A549 (cell line): ENCODE results near the gene SOX10.

ENCODE experiments used
- CBX2 ChIP-seq: fragments of 200-600 bp; sonication (generic); IDR thresholded peaks from 2 replicates; pipeline ENCODE4 v1.6.1; 2016; ENCODE audit warnings: low read depth, mild to moderate bottlenecking, borderline replicate concordance
- EHMT2 ChIP-seq: fragments of 200-600 bp; sonication (generic); IDR thresholded peaks from 2 replicates; pipeline ENCODE4 v1.6.1; 2016; ENCODE audit warnings: antibody characterized with exemption, low read depth, mild to moderate bottlenecking, moderate library complexity
- EP300 ChIP-seq, 2 experiments: fragments of >200 bp; sonication (Bioruptor Twin); formaldehyde crosslinking; IDR thresholded peaks; 2 replicates in 1 of 2; 3 replicates in 1 of 2; pipeline ENCODE4 v1.6.1; 2016 to 2017
- FOXS1 ChIP-seq: fragments of 250-450 bp; sonication (Bioruptor Pico); IDR thresholded peaks from 2 replicates; pipeline ENCODE4 v1.5.0; 2020; ENCODE audit warnings: mild to moderate bottlenecking, moderate library complexity
- HEYL ChIP-seq: fragments of 250-450 bp; sonication (Bioruptor Pico); IDR thresholded peaks from 2 replicates; pipeline ENCODE4 v1.8.0; 2021; ENCODE audit warnings: mild to moderate bottlenecking, moderate library complexity
- HMGXB4 ChIP-seq: fragments of 250-450 bp; sonication (Bioruptor Pico); IDR thresholded peaks from 2 replicates; pipeline ENCODE4 v1.5.0; 2021; ENCODE audit warnings: mild to moderate bottlenecking, moderate library complexity, borderline replicate concordance
- JUNB ChIP-seq: fragments of >200 bp; sonication (Bioruptor Twin); formaldehyde crosslinking; IDR thresholded peaks from 2 replicates; pipeline ENCODE4 v1.6.1; 2016
- KDM1A ChIP-seq: fragments of 200-600 bp; sonication (generic); IDR thresholded peaks from 2 replicates; pipeline ENCODE4 v1.6.1; 2016; ENCODE audit warnings: low read depth, mild to moderate bottlenecking
- KDM5A ChIP-seq: fragments of 200-600 bp; sonication (generic); IDR thresholded peaks from 2 replicates; pipeline ENCODE4 v1.6.1; 2016; ENCODE audit warnings: antibody characterized with exemption, mild to moderate bottlenecking
- MAFK ChIP-seq: fragments of 450-650 bp; IDR thresholded peaks from 2 replicates; pipeline ENCODE4 v1.6.1; 2014; ENCODE audit not compliant: partially characterized antibody
- MYC ChIP-seq: IDR thresholded peaks from 2 replicates; pipeline ENCODE4 v1.6.1; 2012; ENCODE audit warnings: mild to moderate bottlenecking, inconsistent platforms, low read length, improper control_type of control experiment, borderline replicate concordance
- RCOR1 ChIP-seq: fragments of 150-350 bp; IDR thresholded peaks from 2 replicates; pipeline ENCODE4 v1.6.1; 2014; ENCODE audit warnings: antibody characterized with exemption, low read length, low read depth
- TF ChIP-seq, protein P1 (sequence below): fragments of >200 bp; sonication (Bioruptor Twin); formaldehyde crosslinking; IDR thresholded peaks from 3 replicates; pipeline ENCODE4 v1.5.1; 2016
- TF ChIP-seq, protein P2 (sequence below): fragments of >200 bp; sonication (Bioruptor Twin); formaldehyde crosslinking; IDR thresholded peaks from 3 replicates; pipeline ENCODE4 v1.6.1; 2016

DNA sequence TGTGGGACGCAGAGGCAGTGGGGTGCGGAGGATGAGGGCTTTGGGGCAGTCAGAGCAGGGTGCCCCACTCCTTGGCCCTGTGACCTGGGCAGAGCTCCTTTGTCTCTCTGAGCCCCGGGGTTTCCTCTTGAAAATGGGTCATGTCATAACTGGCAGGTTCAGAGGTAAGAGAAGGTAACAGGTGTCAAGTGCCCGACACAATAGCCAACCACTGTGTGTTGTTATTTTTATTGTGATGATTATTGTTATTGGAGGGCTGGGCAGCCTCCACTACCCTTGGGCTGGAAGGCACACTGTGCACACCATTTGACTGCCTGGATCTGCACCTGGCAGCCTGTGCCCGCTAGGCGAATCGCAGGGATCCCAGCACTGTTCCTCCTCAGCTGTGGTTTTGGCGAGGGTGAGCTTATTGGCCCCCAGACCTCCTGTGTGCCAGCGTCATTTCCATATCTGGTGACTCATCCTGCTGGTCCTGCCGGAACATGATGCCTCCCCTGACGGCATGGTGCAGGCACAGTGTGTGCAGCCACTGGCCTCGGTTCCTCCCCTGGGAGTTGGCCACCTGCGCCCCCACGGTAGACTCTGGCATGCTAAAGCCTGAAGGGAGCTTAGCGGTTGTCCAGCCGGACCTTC, 15.4 kb upstream of the SOX10 start:
- TF ChIP-seq EP300 (IDR thresholded peaks at IDR 0.05) (no peak), HMGXB4 (no peak), HEYL (CRISPR knock-in tag) (no peak), KDM5A (no peak), RCOR1 (no peak), CBX2 (no peak), KDM1A (no peak), MAFK (no peak), EHMT2 (no peak), FOXS1 (CRISPR knock-in tag) (no peak), JUNB (no peak), MYC (no peak)
- TF ChIP-seq, protein P1, sequence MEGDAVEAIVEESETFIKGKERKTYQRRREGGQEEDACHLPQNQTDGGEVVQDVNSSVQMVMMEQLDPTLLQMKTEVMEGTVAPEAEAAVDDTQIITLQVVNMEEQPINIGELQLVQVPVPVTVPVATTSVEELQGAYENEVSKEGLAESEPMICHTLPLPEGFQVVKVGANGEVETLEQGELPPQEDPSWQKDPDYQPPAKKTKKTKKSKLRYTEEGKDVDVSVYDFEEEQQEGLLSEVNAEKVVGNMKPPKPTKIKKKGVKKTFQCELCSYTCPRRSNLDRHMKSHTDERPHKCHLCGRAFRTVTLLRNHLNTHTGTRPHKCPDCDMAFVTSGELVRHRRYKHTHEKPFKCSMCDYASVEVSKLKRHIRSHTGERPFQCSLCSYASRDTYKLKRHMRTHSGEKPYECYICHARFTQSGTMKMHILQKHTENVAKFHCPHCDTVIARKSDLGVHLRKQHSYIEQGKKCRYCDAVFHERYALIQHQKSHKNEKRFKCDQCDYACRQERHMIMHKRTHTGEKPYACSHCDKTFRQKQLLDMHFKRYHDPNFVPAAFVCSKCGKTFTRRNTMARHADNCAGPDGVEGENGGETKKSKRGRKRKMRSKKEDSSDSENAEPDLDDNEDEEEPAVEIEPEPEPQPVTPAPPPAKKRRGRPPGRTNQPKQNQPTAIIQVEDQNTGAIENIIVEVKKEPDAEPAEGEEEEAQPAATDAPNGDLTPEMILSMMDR: no peak
- TF ChIP-seq, protein P2, sequence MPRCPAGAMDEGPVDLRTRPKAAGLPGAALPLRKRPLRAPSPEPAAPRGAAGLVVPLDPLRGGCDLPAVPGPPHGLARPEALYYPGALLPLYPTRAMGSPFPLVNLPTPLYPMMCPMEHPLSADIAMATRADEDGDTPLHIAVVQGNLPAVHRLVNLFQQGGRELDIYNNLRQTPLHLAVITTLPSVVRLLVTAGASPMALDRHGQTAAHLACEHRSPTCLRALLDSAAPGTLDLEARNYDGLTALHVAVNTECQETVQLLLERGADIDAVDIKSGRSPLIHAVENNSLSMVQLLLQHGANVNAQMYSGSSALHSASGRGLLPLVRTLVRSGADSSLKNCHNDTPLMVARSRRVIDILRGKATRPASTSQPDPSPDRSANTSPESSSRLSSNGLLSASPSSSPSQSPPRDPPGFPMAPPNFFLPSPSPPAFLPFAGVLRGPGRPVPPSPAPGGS: no peak
